HuH-7.5 (cell line): ENCODE measurements around the gene STXBP4.

Experiments used
- DNase-seq: peaks from one replicate; pipeline ENCODE4 v3.0.0; 2011; ENCODE audit warnings: low spot score

The STXBP4 gene

GRCh38 chr17:54968262-54968987 lies at the start of gene STXBP4, which contains the start of gene COX11:
Gene STXBP4, plus strand, starts transcription at chr17:54968765. Its CDS starts 17,455 bp downstream, at chr17:54986220.
Gene COX11, minus strand, starts transcription at chr17:54968654. Its CDS starts 8 bp downstream, at chr17:54968646.
- DNase-seq, result peak; percentile 71

- DNase-seq, result no peak
Observed at GRCh38 chr17:54919425-54919824, 49.1 kb upstream of the STXBP4 start.

GRCh38 chr17:54920819-54921218 lies 47.7 kb upstream of the STXBP4 start:
- no peak for DNase-seq

DNA sequence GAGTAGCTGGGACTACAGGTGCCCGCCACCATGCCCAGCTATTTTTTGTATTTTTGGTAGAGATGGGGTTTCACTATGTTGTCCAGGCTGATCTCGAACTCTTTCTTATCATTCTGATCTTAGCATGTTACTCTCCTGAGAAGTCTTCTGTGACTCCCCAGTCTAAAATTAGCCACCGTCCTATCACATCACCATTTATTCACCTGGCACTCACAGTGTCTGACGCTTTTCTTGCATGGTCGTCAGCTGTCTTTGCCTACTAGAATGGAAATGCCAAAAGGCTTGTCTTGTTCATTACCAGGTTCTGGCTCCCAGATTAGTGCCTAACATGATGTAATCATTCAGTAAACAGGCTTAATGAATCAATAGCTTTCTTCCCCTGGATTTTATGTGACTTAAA lies 44.2 kb upstream of the STXBP4 start:
- no peak for DNase-seq

- DNase-seq, result no peak
Observed at GRCh38 chr17:54927525-54927924, 41.0 kb upstream of the STXBP4 start.

- DNase-seq, result no peak
Observed at GRCh38 chr17:54932711-54933110, 35.9 kb upstream of the STXBP4 start.

DNA sequence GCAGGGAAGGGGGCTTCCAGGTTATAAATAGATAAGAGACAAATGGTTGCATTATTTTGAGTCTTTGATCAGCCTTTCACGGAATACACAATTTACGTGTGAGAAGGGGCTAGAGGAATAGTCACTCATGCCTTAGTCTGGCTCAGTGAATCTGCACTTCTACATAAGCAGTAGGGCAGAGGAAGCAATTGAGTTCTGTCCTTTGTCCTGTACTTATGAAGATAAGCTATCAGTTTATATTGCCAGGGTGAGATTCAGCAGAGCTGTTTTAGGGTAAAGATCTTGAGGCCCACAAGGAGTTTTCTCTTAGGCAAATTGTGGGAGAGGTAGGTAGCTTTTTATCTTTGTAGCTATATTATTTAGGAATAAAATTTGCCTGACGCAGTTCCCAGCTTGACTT lies 34.6 kb upstream of the STXBP4 start:
- DNase-seq, result no peak

- DNase-seq, result no peak
Observed at GRCh38 chr17:54935471-54935870, 33.1 kb upstream of the STXBP4 start.

DNA sequence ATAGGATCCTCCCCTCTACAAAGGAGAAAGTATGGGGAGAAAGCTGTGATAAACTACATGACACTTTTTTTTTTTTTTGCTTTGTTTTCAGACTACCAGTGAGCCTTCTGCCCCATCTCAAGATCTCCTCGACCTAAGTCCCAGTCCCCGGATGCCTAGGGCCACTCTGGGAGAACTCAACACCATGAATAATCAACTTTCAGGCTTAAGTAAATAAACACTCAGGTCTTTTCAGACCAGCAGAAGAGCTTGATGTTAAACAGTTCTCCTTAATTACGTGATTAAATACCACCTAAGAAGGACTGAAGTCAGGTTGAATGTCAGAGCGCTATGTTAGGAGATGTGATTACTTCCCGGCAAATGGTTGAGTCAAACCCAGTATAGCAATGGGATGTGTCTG lies 31.5 kb upstream of the STXBP4 start:
- DNase-seq, result no peak

GRCh38 chr17:54937426-54937825 lies 31.1 kb upstream of the STXBP4 start:
- DNase-seq, result no peak

GRCh38 chr17:54941285-54941684 lies 27.3 kb upstream of the STXBP4 start:
- DNase-seq, result no peak

- DNase-seq, result no peak
Observed at GRCh38 chr17:54944796-54945195, 23.8 kb upstream of the STXBP4 start.

GRCh38 chr17:54945231-54945630 lies 23.3 kb upstream of the STXBP4 start:
- DNase-seq, result no peak

GRCh38 chr17:54945671-54946070 lies 22.9 kb upstream of the STXBP4 start:
- DNase-seq, result no peak

DNA sequence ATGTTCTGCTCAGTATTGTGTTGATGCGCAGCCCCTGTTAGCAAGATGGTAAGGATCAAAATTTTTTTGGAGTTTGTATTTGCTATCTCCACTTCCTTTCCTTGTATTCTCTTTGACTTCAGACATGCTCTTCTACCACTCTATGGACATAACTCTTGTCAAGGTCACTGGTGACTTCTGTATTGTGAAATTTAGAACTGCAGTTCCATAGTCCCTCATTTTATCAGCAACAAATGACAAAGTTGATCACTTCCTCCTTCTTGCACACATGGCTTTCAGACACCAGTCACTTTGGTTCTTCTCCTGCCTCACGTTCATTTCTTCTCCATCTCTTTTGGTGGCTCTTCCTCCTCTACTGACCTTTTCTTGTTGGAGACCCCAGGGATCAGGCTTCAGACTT lies 21.2 kb upstream of the STXBP4 start:
- no peak for DNase-seq

DNA sequence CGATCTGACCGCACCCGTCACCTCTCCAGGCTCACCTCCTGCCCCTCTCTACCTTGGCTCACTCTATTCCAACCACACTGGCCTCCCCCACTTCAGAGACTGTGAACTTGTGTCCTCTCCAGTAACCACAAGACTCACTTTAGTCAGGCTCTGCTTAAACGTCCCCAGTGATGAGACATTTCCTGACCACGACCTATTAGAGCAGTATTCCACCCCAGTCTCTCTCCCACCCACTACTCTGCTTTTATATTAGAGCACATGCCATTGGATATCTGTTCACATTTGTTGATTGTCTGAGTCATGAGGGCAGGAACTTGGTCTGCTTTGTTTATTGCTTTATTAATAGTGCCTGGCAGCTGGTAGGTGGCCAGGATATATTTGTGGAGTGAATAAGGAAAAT lies 20.2 kb upstream of the STXBP4 start:
- no peak for DNase-seq

- DNase-seq, result no peak
Observed at GRCh38 chr17:54950116-54950515, 18.4 kb upstream of the STXBP4 start.

DNA sequence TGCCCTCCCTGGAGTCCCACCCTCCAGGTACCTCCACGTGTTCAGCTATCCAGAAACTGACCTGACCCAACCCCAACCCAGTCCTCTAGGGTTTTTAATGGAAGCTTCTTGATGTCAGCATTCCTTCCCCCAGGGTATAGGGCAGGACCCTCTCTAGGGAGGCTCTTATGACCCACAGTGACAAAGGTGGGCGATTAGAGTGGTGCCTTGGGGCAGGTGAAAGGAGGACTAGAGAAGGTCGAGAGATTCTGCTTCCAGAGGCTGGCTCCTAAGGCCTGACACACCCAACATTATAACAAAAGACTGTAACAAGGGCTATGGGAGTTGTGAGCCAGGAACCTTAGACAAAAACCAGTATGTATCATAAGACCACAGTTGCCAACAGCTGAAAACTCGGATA lies 17.3 kb upstream of the STXBP4 start:
- no peak for DNase-seq

DNA sequence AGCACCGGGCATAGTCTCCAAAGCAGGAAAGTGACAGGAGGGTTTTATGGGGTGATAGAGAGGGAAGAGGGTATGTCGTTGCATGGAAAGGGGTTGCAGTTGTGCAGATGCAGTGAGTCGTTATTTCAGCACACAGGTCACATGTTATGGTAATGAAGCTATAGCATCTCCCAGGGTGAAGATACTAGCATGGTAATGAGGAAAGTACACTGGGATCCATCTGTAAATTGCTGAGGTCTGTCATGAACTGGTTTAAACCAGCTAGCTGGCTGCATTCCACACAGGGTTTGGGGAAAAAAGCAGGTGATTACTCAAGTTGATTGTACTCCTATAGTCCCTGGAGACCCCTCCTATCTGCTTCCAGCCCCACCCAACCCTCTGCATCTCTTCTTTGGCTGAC lies 11.8 kb upstream of the STXBP4 start:
- DNase-seq, result no peak

DNA sequence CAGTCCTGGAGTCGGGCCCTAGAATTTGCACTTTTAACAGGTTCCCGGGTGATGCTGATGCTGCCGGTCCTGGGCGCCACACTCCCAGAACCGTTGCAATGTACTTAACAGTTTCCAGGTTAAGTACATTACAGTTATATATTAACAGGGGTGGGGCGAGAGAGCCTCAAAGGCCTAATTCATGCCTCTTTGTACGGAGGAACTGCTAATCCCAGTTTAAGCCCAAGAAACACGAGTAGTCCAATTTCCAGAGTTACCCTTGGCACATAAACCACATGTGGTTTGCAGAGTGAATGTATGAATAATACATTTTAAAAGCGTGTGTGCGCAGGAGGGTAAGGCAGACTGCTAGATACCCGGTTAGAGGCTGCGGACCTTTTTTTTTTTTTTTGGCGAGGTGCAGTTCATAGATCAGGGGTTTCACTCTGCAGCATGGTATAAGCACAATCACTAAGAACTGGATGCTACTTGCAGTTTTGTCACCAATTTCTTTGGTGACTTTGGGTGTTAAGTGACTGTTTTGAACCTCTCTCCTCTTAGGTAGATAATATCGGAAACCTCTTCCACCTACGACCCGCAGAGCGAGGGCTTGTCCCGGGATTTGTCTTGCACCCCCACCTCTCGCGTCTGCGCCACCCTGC lies 824 bp upstream of the STXBP4 start:
- no peak for DNase-seq

DNA sequence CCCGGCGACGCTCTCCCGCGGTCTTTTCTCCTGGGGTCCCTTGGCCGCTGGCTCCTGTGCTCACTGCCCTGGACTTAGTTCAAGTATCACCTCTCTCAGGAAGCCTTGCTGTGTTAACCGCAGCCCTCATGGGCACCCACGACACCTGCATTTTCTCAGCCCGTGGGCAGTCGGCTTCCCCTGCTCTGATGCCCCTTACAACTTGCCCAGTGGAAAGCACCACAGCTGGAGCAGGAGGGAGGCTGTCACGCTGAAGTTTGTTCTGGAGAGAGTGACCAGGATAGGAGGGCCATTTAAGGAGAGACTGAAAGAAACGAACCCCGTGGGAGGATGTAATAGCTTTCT lies 395 bp downstream of the STXBP4 start:
- no peak for DNase-seq

- DNase-seq, result no peak
Observed at GRCh38 chr17:54969658-54970572, 1.4 kb downstream of the STXBP4 start.

GRCh38 chr17:54971147-54971546 lies 2.6 kb downstream of the STXBP4 start:
- DNase-seq, result no peak
